Iris pigment epithelial cell (primary cell): Measurements from ENCODE around the gene PLCB4.
A peak's percentile ranks its signal among the peaks of the same experiment; 100 is the strongest.

Source experiments
- DNase-seq: peaks from one replicate; pipeline ENCODE4 v3.0.0-alpha.2; 2011; ENCODE audit warnings: low read depth

The PLCB4 gene

GRCh38 chr20:9453201-9453600, 384.3 kb downstream of the PLCB4 start:
- DNase-seq, result no peak

GRCh38 chr20:9454791-9455190, 385.9 kb downstream of the PLCB4 start:
- no peak for DNase-seq

GRCh38 chr20:9457136-9457535, 388.2 kb downstream of the PLCB4 start:
- DNase-seq, result no peak

- DNase-seq, result peak; percentile 16
These were observed 389.4 kb downstream of the PLCB4 start for GRCh38 chr20:9458138-9458796.

GRCh38 chr20:9460518-9460917, 391.6 kb downstream of the PLCB4 start:
- peak; percentile 60 for DNase-seq

- DNase-seq, result no peak
These were observed 399.1 kb downstream of the PLCB4 start for GRCh38 chr20:9467995-9468394.

- no peak for DNase-seq
These were observed 406.0 kb downstream of the PLCB4 start for GRCh38 chr20:9474835-9475415.

GRCh38 chr20:9475456-9475855, 406.6 kb downstream of the PLCB4 start:
- no peak for DNase-seq

GRCh38 chr20:9476174-9476573, 407.3 kb downstream of the PLCB4 start:
- DNase-seq, result no peak

GRCh38 chr20:9476637-9477036, 407.8 kb downstream of the PLCB4 start:
- no peak for DNase-seq

GRCh38 chr20:9478771-9479170, 409.9 kb downstream of the PLCB4 start:
- no peak for DNase-seq

- DNase-seq, result no peak
These were observed 411.2 kb downstream of the PLCB4 start for GRCh38 chr20:9480066-9480465.

- no peak for DNase-seq
These were observed 413.3 kb downstream of the PLCB4 start for GRCh38 chr20:9482180-9482579.

GRCh38 chr20:9483131-9483530, 414.2 kb downstream of the PLCB4 start:
- no peak for DNase-seq

GRCh38 chr20:9485614-9486340, 416.9 kb downstream of the PLCB4 start:
- no peak for DNase-seq

GRCh38 chr20:9487231-9487630, 418.3 kb downstream of the PLCB4 start:
- DNase-seq, result no peak

GRCh38 chr20:9488063-9488462, 419.2 kb downstream of the PLCB4 start:
- no peak for DNase-seq

GRCh38 chr20:9490161-9490560, 421.3 kb downstream of the PLCB4 start:
- no peak for DNase-seq

- DNase-seq, result no peak
These were observed 421.7 kb downstream of the PLCB4 start for GRCh38 chr20:9490631-9491030.

- DNase-seq, result no peak
These were observed 422.4 kb downstream of the PLCB4 start for GRCh38 chr20:9491324-9491723.

GRCh38 chr20:9492067-9492466, 423.2 kb downstream of the PLCB4 start:
- no peak for DNase-seq

GRCh38 chr20:9493803-9494202, 424.9 kb downstream of the PLCB4 start:
- DNase-seq, result no peak

GRCh38 chr20:9495701-9496100, 426.8 kb downstream of the PLCB4 start:
- no peak for DNase-seq
